Testis (tissue), 2 donors: ENCODE data around the gene CDC123.

ENCODE experiments used
- POLR2A ChIP-seq: fragments of 450-650 bp; IDR thresholded peaks from one replicate; pipeline ENCODE4 v1.6.1; 2017; ENCODE audit warnings: antibody characterized with exemption, mild to moderate bottlenecking, moderate library complexity
- TF ChIP-seq, protein P1 (sequence below), 3 experiments: fragments of 450-650 bp in 2 of 3; fragments of 200-600 bp in 1 of 3; sonication (generic) in 1 of 3; IDR thresholded peaks; one replicate each; pipeline ENCODE4 v1.5.1; 2016 to 2019; ENCODE audit warnings: antibody characterized with exemption in 3 of 3, mild to moderate bottlenecking in 2 of 3, moderate library complexity in 1 of 3

DNA sequence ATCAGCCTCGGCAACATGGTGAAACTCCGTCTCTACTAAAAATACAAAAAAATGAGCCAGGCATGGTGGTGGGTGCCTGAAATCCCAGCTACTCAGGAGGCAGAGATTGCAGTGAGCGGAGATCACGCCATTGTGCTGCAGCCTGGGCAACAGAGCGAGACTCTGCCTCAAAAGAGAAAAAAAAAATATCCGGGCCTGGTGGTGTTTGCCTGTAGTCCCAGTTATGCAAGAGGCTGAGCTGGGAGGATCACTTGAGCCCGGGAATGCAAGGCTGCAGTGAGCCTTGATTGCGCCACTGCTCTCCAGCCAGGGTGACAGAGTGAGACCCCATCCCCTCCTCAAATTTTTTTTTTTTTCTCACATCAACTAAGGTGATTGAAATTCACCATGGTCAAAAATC lies 42.8 kb downstream of the CDC123 start:
- TF ChIP-seq, protein P1, sequence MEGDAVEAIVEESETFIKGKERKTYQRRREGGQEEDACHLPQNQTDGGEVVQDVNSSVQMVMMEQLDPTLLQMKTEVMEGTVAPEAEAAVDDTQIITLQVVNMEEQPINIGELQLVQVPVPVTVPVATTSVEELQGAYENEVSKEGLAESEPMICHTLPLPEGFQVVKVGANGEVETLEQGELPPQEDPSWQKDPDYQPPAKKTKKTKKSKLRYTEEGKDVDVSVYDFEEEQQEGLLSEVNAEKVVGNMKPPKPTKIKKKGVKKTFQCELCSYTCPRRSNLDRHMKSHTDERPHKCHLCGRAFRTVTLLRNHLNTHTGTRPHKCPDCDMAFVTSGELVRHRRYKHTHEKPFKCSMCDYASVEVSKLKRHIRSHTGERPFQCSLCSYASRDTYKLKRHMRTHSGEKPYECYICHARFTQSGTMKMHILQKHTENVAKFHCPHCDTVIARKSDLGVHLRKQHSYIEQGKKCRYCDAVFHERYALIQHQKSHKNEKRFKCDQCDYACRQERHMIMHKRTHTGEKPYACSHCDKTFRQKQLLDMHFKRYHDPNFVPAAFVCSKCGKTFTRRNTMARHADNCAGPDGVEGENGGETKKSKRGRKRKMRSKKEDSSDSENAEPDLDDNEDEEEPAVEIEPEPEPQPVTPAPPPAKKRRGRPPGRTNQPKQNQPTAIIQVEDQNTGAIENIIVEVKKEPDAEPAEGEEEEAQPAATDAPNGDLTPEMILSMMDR (IDR thresholded peaks at IDR 0.05), result no peak
- TF ChIP-seq POLR2A, result no peak
